Rectal smooth muscle tissue (tissue), 1 donor: ENCODE results near the gene DLL1.

ENCODE experiments used
- H3K27ac ChIP-seq: one replicate; pipeline ENCODE4 v1.7.0; 2013; ENCODE audit warnings: low read depth, low read length, inconsistent platforms
- H3K27me3 ChIP-seq: one replicate; pipeline ENCODE4 v1.7.0; 2013; ENCODE audit warnings: low read length; ENCODE audit not compliant: control insufficient read depth, insufficient read depth
- H3K36me3 ChIP-seq: one replicate; pipeline ENCODE4 v1.7.0; 2013; ENCODE audit warnings: low read length; ENCODE audit not compliant: control insufficient read depth, insufficient read depth
- H3K4me1 ChIP-seq: one replicate; pipeline ENCODE4 v1.7.0; 2013; ENCODE audit warnings: low read length; ENCODE audit not compliant: control insufficient read depth, insufficient read depth
- H3K4me3 ChIP-seq: one replicate; pipeline ENCODE4 v1.7.0; 2013; ENCODE audit warnings: low read length
- H3K9ac ChIP-seq: one replicate; pipeline ENCODE4 v1.7.0; 2013; ENCODE audit warnings: low read length

The DLL1 gene

GRCh38 chr6:170248861-170249600, 41.8 kb downstream of the DLL1 start:
- no peaks in the 10 kb centered on the region for H3K4me1 ChIP-seq
- H3K9ac ChIP-seq, result no peak overlapping the region
- H3K4me3 ChIP-seq, result no peak overlapping the region
- no peaks in the 10 kb centered on the region for H3K36me3 ChIP-seq
- H3K27me3 ChIP-seq, result peaks cover 3% of the 10 kb centered on the region
- H3K27ac ChIP-seq, result no peak overlapping the region

DNA sequence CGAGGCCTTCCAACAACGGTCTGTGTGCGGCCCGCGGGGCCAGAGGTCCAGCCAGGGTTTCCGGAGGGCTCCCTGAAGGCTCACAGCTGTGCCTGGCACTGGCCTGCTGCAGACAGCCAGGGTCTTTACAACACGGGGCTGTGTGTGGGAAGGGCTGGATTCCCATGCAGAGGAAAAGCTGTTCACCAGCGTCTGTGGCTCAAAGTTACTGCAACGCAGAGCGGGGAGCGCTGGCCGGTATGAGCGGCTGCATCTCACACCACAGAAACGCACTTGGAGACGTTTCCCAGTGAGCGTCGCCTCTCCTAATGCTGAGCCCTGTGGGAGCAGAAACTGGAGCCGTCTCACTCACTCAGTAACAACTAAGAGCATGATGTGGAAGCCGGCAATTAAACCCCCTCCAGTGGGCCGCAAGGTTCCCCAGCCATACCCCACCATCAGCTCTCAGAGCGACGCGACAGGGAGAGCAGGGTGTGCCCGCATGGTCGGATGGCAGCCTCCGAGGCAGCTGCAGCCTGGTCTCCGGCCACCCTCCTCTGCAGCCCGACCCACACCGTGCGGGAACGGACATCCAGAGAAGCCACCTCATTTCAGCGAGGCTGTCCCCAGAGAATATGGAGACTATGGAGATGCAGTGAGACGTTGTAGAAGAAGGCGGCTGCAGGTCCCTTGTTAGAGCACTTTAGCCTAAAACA, 42.6 kb downstream of the DLL1 start:
- H3K27me3 ChIP-seq, result peaks cover 3% of the 10 kb centered on the region
- no peak overlapping the region for H3K27ac ChIP-seq
- H3K9ac ChIP-seq, result no peak overlapping the region
- H3K36me3 ChIP-seq, result no peaks in the 10 kb centered on the region
- no peak overlapping the region for H3K4me3 ChIP-seq
- no peaks in the 10 kb centered on the region for H3K4me1 ChIP-seq

- Histone ChIP-seq H3K27ac (no peak overlapping the region), H3K36me3 (no peaks in the 10 kb centered on the region), H3K27me3 (peaks cover 3% of the 10 kb centered on the region), H3K4me3 (no peak overlapping the region), H3K4me1 (no peaks in the 10 kb centered on the region), H3K9ac (no peak overlapping the region)
Observed at GRCh38 chr6:170247178-170247701, 43.6 kb downstream of the DLL1 start.

GRCh38 chr6:170245475-170245992, 45.3 kb downstream of the DLL1 start:
- Histone ChIP-seq H3K9ac (no peak overlapping the region), H3K27me3 (peaks cover 3% of the 10 kb centered on the region), H3K4me3 (no peak overlapping the region), H3K4me1 (no peaks in the 10 kb centered on the region), H3K27ac (no peak overlapping the region), H3K36me3 (no peaks in the 10 kb centered on the region)

GRCh38 chr6:170244721-170245474, 46.0 kb downstream of the DLL1 start:
- no peak overlapping the region for H3K27ac ChIP-seq
- H3K4me1 ChIP-seq, result no peaks in the 10 kb centered on the region
- no peak overlapping the region for H3K9ac ChIP-seq
- H3K27me3 ChIP-seq, result peaks cover 3% of the 10 kb centered on the region
- H3K36me3 ChIP-seq, result no peaks in the 10 kb centered on the region
- no peak overlapping the region for H3K4me3 ChIP-seq

DNA sequence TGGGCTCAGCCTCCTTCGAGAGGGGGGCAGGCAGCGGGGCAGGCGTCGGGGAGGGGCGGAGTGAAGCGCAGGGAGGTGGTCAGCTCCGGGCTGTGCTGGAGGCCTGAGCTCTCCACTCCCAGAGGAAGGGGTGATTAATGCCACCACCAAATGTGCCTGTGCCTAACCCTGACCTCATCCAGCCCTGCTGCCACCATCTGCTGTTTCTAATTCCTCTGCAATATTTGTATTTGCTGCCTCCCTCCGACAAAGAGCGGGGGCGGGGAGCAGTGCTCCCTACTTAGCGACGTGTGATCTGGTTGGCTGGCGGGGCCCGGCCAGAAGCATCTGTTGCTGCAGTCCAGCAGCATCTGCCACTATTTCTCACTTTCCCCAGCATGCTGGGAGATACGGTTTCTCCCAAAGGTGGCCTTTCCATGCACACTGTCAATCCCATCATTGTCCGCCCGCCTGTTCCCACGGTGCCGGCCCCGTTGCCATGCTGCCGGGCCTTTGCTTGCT, 47.0 kb downstream of the DLL1 start:
- Histone ChIP-seq H3K27ac (no peak overlapping the region), H3K27me3 (peaks cover 5% of the 10 kb centered on the region), H3K4me1 (no peaks in the 10 kb centered on the region), H3K9ac (no peak overlapping the region), H3K36me3 (no peaks in the 10 kb centered on the region), H3K4me3 (no peak overlapping the region)

DNA sequence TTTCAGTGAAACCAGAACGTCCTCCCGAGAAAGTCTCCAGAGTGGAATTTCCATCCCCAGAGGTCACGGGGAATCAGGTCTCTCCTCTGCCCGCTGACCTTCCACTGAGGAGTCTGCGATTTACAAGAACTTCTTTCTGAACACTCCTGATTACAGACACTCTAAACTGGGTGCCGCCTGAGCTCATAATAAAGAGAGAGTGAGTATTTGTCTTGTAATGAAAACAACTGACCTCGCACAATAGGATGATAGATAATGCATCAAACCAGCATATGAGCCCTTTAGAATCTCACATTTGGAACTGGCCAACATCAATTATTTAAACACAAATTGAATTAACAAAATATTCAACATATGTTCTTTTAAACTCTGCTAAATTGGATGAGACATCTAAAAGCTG, 47.5 kb downstream of the DLL1 start:
- Histone ChIP-seq H3K27me3 (peaks cover 5% of the 10 kb centered on the region), H3K27ac (no peak overlapping the region)

DNA sequence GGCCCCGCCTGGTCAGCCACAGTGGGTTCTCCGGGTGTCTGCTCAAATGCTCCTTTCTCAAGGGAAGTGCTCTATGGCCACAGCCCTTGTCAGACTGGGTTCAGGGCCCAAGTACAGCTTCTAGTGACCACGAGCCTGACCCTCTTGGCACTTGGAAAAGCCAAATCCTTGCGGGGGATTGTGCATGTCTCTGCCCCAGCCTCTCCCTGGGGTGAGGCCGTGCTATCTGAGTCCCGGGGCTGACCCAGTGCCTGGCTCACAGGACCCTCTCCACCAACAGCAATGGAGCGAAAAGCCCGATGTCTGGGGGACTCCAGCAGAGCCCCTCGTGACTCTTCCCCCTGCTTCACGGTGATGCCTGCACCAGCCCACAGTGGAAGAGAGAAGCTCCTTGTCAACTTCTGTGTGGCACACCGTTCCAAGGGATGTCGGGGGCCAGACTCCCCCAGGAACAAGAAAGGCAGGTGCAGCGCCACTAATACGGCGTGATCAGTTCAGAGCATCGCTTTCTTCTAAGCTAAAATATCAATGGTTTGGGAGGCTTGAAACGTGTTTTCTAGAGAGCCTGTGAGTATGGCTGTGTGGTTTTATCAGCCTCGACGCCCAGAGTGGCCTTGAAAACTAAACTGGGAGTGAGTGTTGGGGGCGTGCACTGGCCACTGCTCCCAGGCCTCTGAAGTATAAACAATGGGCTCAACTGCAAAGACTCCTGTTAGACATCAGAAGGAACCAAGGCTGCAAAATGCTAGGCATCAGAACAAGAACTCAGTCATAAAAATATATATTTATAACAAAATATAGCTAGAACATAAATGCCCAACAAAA, 51.9 kb downstream of the DLL1 start:
- H3K27ac ChIP-seq, result no peak overlapping the region
- peaks cover 2% of the 10 kb centered on the region for H3K27me3 ChIP-seq
- no peak overlapping the region for H3K9ac ChIP-seq
- no peaks in the 10 kb centered on the region for H3K36me3 ChIP-seq
- H3K4me1 ChIP-seq, result no peaks in the 10 kb centered on the region
- H3K4me3 ChIP-seq, result no peak overlapping the region

More for the DNA sequence above, 47.5 kb downstream of the DLL1 start:
- Histone ChIP-seq H3K4me3 (no peak overlapping the region), H3K9ac (no peak overlapping the region), H3K4me1 (no peaks in the 10 kb centered on the region), H3K36me3 (no peaks in the 10 kb centered on the region)

DNA sequence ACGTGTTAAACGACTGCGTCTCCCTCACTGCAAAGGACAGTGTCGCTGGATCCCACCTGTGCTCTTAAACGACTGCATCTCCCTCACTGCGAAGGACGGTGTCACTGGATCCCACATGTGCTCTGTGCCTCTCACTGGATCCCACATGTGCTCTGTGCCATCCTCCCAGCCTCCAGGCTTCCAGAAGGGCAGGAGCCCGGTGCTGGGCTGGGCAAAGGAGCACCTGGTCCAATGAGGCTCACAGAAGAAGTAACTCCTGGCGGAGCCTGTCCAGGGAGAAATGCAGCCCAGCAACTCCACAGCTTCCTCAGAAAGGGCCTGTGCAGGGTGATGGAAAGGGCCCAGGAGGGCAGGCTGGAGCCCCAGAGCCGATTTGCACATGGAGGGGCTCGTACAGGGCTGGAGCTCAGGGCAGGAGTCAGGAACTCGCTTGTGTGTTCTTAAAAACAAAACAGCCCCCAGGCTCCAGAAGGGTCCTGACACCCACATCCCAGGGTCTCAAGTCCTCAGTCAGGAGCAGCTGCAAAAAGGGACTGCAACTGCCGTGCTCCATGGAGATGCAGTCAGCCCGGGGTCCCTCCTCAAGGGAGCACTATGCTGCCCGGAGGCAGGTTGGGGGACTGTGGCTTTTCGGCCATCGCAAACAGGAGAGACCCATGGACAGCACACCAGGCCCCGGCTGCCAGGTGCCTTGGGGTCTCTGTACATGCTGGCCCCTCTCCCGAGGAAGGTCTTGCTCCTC, 52.7 kb downstream of the DLL1 start:
- Histone ChIP-seq H3K4me1 (no peaks in the 10 kb centered on the region), H3K4me3 (no peak overlapping the region), H3K27ac (no peak overlapping the region), H3K9ac (no peak overlapping the region), H3K27me3 (peaks cover 2% of the 10 kb centered on the region), H3K36me3 (no peaks in the 10 kb centered on the region)

DNA sequence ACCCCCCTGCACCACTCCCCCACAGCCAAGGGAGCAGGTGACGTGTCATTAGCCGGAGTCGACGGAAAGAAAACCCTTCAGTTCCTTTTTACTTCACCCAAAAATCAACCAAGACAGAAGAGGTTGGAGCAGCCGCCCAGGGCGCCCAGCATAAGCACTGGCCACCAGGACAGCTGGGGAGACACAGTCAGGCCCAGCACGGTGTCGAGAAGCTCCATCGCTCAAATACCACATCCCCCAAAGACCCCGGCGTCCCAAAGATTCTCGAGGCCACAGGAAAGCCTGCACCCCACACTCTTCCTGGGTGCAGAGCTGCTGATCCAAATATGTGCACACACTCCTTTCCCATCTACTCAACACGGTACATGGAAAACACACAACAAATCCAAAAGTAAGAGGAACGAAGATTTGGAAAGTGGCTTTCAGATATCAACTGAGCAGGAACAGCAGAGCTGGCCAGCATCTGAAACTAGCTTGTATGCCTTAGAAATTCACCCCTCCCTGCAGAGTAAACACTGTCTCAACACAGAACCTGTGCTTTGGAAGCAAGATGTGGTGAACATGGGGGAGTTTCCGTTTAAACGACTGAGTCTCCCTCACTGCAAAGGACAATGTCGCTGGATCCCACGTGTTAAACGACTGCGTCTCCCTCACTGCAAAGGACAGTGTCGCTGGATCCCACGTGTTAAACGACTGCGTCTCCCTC, 54.6 kb downstream of the DLL1 start:
- H3K4me1 ChIP-seq, result no peaks in the 10 kb centered on the region
- H3K4me3 ChIP-seq, result no peak overlapping the region
- peaks cover 2% of the 10 kb centered on the region for H3K27me3 ChIP-seq
- no peak overlapping the region for H3K27ac ChIP-seq
- no peak overlapping the region for H3K9ac ChIP-seq
- no peaks in the 10 kb centered on the region for H3K36me3 ChIP-seq
